Mucosa of gallbladder (tissue), 1 donor: ENCODE measurements around the gene GNAI1. TPM values are rescaled to one million over a fixed set of nuclear protein-coding genes. Genes with fewer than 3 reads are reported as not detected.

Source experiments
- DNase-seq: peaks from one replicate; pipeline ENCODE4 v3.0.0-alpha.2; 2020; ENCODE audit warnings: low spot score
- total RNA-seq: library from RNA; stranded (reverse); gene quantifications from one replicate; pipeline ENCODE4 v1.2.1, GENCODE V29; 2021
- donor health status: DM: no; HTN: no; CAD: no.

The GNAI1 gene
- total RNA-seq, 1 donor from 2014 or later: 47.5 TPM

GRCh38 chr7:80253237-80253636 is 118.6 kb downstream of the GNAI1 start:
- DNase-seq: no peak

- no peak for DNase-seq
Observed at GRCh38 chr7:80253653-80254052, 119.0 kb downstream of the GNAI1 start.

DNA sequence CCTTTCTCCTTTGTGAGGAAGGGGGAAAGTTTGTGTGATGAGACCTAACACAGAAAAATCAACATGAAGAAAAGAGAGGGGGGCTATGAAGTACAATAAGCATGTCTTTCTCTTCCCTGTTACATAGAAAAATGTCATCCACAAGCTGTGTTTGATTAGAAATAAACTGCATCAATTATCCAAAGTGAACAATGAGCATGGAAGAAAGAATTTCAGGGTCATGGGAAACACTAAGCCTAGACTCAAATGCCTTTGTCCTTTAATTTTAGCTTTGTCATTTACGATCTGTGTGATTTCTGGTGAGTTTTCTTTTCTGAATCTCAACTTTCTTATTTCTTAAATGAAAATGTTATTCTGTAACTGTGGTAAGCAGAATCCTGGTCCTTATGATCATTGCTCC is 121.0 kb downstream of the GNAI1 start:
- no peak for DNase-seq

DNA sequence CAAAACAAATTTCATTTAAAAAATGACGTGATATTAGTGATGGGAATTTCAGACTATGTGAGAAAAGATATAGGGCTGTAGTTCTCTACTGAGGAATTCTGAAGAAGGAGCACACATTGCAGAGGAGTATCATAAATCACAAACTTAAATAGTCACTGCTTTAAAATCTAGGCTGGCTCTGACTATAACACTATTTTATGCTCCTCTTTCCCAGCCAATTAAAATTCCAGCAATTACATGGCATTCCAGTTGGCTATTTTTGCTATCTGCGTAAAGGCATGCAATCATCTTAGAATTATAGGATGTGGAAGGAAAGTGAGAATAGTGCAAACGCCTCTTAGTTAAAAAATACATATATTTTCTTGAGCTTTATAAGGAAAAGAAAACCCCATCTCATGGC is 123.1 kb downstream of the GNAI1 start:
- DNase-seq: no peak

DNA sequence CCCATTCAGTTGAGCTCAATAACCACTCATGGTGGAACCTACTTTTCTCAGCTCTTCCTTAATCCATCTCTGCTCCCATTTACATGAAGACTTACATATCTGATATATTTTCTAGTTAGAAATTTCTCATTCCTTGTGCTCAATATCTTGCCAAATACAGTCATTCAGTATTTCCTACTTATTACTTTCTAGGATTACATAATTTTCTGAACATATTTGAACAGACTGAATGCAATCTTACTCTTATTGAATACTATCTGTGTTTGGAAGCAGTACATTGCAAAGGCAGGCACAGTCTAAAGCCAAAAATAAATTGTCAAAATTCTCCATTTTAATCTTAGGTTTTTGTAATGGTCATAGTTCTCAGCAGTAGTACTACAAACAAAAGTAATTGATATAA is 126.0 kb downstream of the GNAI1 start:
- DNase-seq: no peak

DNA sequence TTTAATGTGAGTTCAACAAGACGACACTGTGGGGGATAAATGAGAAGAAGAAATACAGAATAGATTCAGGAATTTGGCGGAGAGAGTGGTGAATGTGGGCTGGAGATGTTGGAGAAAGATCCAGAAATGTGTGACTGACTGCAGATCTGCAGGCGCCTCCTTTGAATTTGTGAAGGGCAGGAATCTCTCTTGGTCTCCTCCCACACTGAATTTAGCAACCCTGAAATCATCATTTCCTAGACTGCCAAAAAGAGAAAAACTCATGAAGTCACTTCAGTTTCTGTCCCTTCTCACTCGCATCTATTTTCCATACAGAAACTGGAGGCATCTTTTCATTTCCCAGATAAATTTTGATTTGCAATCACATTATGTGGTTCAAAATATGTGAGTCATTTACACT is 128.7 kb downstream of the GNAI1 start:
- no peak for DNase-seq

- no peak for DNase-seq
Observed at GRCh38 chr7:80263821-80264220, 129.2 kb downstream of the GNAI1 start.

DNA sequence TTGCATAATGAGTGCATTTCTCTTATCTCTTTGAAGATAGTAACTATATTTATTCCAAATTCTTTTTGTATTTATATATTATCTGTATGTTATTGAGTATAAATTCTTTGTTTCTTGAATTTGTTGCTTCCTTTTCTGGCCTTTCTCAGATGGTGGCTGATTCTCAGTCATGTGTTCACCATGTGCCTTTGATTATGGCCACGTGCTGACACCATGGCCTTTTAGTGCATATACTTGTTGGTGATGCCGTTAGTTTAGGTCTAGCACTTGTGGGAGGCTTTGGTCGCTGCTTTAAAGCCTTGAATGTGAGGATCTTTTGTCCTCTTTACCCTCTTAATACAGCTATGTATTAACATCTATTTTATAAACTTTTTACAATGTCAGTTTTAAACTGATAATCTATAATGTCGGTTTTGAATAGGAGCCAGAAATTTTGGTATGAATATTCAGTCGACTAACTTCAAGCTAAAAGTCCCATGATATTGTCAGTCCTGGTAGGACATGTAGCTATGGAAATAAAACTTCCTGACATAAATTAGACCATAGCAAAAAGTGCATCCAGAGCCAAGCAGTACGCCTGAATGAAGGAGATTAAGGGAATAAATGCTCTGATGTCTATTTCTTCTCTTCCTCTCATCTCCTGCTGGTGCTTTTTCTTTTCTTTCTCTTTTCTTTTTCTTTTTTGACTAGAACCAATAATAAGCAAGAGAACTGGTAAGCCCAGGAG is 130.3 kb downstream of the GNAI1 start:
- no peak for DNase-seq

DNA sequence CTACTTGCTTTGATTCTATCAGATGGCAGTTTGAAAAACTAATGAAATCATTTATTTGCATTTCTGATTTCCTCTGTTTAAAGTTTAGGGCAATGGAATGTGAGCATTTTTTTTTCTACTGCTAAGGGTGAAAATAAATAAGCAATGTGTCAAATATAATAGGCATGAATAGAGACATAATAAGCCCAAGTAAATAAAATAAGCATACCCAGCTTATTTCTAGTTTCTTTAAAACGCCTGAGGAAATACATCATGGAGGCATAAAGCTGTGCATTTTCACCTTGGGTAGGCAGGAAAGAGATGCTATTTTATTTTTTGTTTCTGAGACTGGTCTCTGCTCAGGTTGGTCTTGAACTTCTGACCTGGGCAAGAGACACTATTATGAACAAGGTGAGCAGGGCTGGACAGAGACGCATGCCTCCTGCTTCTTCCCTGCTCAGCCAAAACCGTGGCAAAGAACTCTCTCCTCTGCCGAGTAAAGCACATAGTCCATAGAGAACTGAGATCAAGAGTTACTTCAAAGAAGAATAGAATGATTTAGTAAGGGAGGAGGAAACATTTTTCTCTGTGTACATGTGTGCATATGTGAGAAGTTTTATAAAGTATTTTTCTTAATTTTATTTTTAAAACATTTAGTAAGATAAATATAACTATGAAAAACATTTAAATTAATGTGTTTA is 138.1 kb downstream of the GNAI1 start:
- DNase-seq: no peak

DNA sequence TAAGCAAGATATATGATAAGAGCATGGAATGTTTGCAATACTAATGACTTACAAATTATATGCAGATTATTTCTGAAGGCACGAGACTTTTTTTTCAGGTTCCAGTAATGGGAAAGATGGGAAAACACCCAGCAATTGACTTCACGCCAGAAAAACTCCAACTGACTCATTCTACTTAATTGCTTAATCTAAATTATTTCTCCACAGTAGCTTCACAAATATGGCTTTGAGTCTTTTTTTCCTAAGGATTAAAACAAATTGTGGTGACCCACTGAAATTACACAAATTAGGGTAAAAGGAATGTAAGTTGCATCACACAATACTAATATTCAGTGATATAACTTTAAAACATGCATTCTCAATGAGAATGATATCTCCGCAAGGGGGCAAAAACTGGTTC is 138.7 kb downstream of the GNAI1 start:
- DNase-seq: no peak

- DNase-seq: no peak
Observed at GRCh38 chr7:80275192-80275605, 140.6 kb downstream of the GNAI1 start.
